CD4-positive, alpha-beta memory T cell (primary cell): ENCODE data around the gene MSI2. TPM values are rescaled to one million over a fixed set of nuclear protein-coding genes. Genes with fewer than 3 reads are reported as not detected.
A peak's percentile ranks its signal among the peaks of the same experiment; 100 is the strongest.

Experiments used
- CTCF ChIA-PET: fragments of 350-600 bp; sonication (Branson Sonifier 250); formaldehyde crosslinking; loops from one replicate; lab custom pipeline; 2021; ENCODE audit warnings: inconsistent platforms; ENCODE audit not compliant: partially characterized antibody; lab: Charles Lee
- POLR2A ChIA-PET: fragments of 350-600 bp; sonication (Branson Sonifier 250); formaldehyde crosslinking; loops from one replicate; lab custom pipeline; 2021; ENCODE audit not compliant: partially characterized antibody; lab: Charles Lee
- DNase-seq, 5 donors: peaks; one replicate each; pipeline versions ENCODE4 v3.0.0 to v3.0.0-alpha.2; 2020 to 2022; ENCODE audit warnings: mixed read lengths in 1 of 5
- H3K27ac ChIP-seq: one replicate; pipeline ENCODE4 v1.7.0; 2013; ENCODE audit warnings: low read depth, low read length
- H3K27me3 ChIP-seq: 2 replicates; pipeline ENCODE4 v1.7.0; 2013; ENCODE audit warnings: mild to moderate bottlenecking, low read length, moderate library complexity; ENCODE audit not compliant: insufficient read depth
- H3K36me3 ChIP-seq: 2 replicates; pipeline ENCODE4 v1.7.0; 2013; ENCODE audit warnings: mild to moderate bottlenecking, low read length, moderate library complexity; ENCODE audit not compliant: insufficient read depth
- H3K4me1 ChIP-seq: 2 replicates; pipeline ENCODE4 v1.7.0; 2013; ENCODE audit warnings: mild to moderate bottlenecking, low read length, moderate library complexity; ENCODE audit not compliant: insufficient read depth
- H3K4me3 ChIP-seq, 2 donors: one replicate each; pipeline ENCODE4 v1.7.0; 2013; ENCODE audit warnings: low read length in 2 of 2, mild to moderate bottlenecking in 1 of 2
- H3K9me3 ChIP-seq, 2 donors: one replicate each; pipeline ENCODE4 v1.7.0; 2013; ENCODE audit warnings: low read length in 2 of 2, control low read depth in 1 of 2; ENCODE audit not compliant: control insufficient read depth in 1 of 2
- H3K27ac Mint-ChIP-seq, 7 donors: one replicate each; pipeline ENCODE4 v1.8.0; 2020 to 2021; ENCODE audit warnings: mixed read lengths in 7 of 7, mild to moderate bottlenecking in 6 of 7, inconsistent platforms in 3 of 7, moderate library complexity in 3 of 7
- H3K27me3 Mint-ChIP-seq, 2 donors: one replicate each; pipeline ENCODE4 v1.8.0; 2020 to 2021; ENCODE audit warnings: mixed read lengths in 2 of 2
- H3K36me3 Mint-ChIP-seq, 2 donors: one replicate each; pipeline ENCODE4 v1.8.0; 2020 to 2021; ENCODE audit warnings: mixed read lengths in 2 of 2, inconsistent platforms in 1 of 2, mild to moderate bottlenecking in 1 of 2
- H3K4me1 Mint-ChIP-seq, 4 donors: one replicate each; pipeline ENCODE4 v1.8.0; 2020 to 2021; ENCODE audit warnings: mixed read lengths in 4 of 4, mild to moderate bottlenecking in 1 of 4
- H3K4me3 Mint-ChIP-seq, 8 donors: one replicate each; pipeline ENCODE4 v1.8.0; 2020 to 2021; ENCODE audit warnings: mixed read lengths in 8 of 8, mild to moderate bottlenecking in 7 of 8, moderate library complexity in 6 of 8, inconsistent platforms in 3 of 8
- H3K9me3 Mint-ChIP-seq, 8 donors: one replicate each; pipeline ENCODE4 v1.8.0; 2020 to 2021; ENCODE audit warnings: mixed read lengths in 8 of 8, mild to moderate bottlenecking in 5 of 8, inconsistent platforms in 3 of 8, moderate library complexity in 1 of 8
- intact Hi-C: fragments of 100-400 bp; cut with micrococcal nuclease; formaldehyde crosslinking; loops from one replicate; pipeline ENCODE4 v1.15.1; 2023
- polyA plus RNA-seq, 2 donors: library from polyadenylated mRNA; unstranded; fragments of 300-500 nt; fragmentation: Illumina TruSeq; gene quantifications; one replicate each; pipeline ENCODE4 v1.2.3, GENCODE V29; 2021
- total RNA-seq, 2 experiments: library from RNA; stranded (reverse); gene quantifications; one replicate each; pipeline ENCODE4 v1.2.3, GENCODE V29; 2021

Gene MSI2
- total and polyA plus RNA-seq, 4 experiments from 2014 or later = 2.1 to 110 (median 55.3) TPM

- Histone ChIP-seq H3K9me3 (no peaks in the 10 kb centered on the region), H3K36me3 (no peaks in the 10 kb centered on the region), H3K4me3 (no peak overlapping the region), H3K27me3 (no peaks in the 10 kb centered on the region), H3K4me1 (no peaks in the 10 kb centered on the region), H3K27ac (no peak overlapping the region)
- Mint-ChIP-seq H3K4me1 (peaks cover 15 to 51% (median 21%) of the 10 kb centered on the region in 4 donors), H3K27me3 (no peaks in the 10 kb centered on the region), H3K9me3 (no peaks in the 10 kb centered on the region), H3K36me3 (peaks cover 8 to 34% of the 10 kb centered on the region in 2 donors), H3K27ac (peak overlapping the region in 1 of 7 donors; percentile 12), H3K4me3 (no peak overlapping the region)
- intact Hi-C loops = no loop called here
- DNase-seq = no peak
- ChIA-PET CTCF (interaction anchor here (0.7 kb wide), 1 partner anchor 571 kb away, joined by 3 read pairs; no protein-coding TSS in a partner anchor), POLR2A (no interaction called here)
Observed at GRCh38 chr17:57418463-57419246, 162.3 kb downstream of the MSI2 start.

GRCh38 chr17:57419940-57420550 is 163.7 kb downstream of the MSI2 start:
- DNase-seq = no peak
- peaks cover 8 to 24% of the 10 kb centered on the region in 2 donors for H3K36me3 Mint-ChIP-seq
- H3K9me3 ChIP-seq = no peaks in the 10 kb centered on the region
- no peaks in the 10 kb centered on the region for H3K36me3 ChIP-seq
- H3K27ac Mint-ChIP-seq = no peak overlapping the region
- H3K27ac ChIP-seq = no peak overlapping the region
- POLR2A ChIA-PET = no interaction called here
- H3K4me1 ChIP-seq = peaks cover 9% of the 10 kb centered on the region
- no peaks in the 10 kb centered on the region for H3K9me3 Mint-ChIP-seq
- H3K27me3 Mint-ChIP-seq = no peaks in the 10 kb centered on the region
- CTCF ChIA-PET = interaction anchor here (2.2 kb wide), 1 partner anchor 177 kb away, joined by 5 read pairs; no protein-coding TSS in a partner anchor
- no peak overlapping the region for H3K4me3 ChIP-seq
- no peak overlapping the region for H3K4me3 Mint-ChIP-seq
- intact Hi-C loops = no loop called here
- peaks cover 18 to 60% (median 29%) of the 10 kb centered on the region in 4 donors for H3K4me1 Mint-ChIP-seq
- H3K27me3 ChIP-seq = no peaks in the 10 kb centered on the region

- intact Hi-C loops = no loop called here
- peaks cover 21 to 63% (median 34%) of the 10 kb centered on the region in 4 donors for H3K4me1 Mint-ChIP-seq
- ChIA-PET POLR2A (no interaction called here), CTCF (interaction anchor here (2.2 kb wide), 1 partner anchor 178 kb away, joined by 5 read pairs; no protein-coding TSS in a partner anchor)
- H3K27ac Mint-ChIP-seq = peak overlapping the region in 2 of 7 donors; percentile 27 to 36
- H3K27me3 Mint-ChIP-seq = no peaks in the 10 kb centered on the region
- Histone ChIP-seq H3K4me3 (no peak overlapping the region), H3K4me1 (peaks cover 13% of the 10 kb centered on the region), H3K27me3 (no peaks in the 10 kb centered on the region), H3K36me3 (no peaks in the 10 kb centered on the region), H3K9me3 (no peaks in the 10 kb centered on the region), H3K27ac (no peak overlapping the region)
- H3K36me3 Mint-ChIP-seq = peaks cover 8 to 14% of the 10 kb centered on the region in 2 donors
- H3K4me3 Mint-ChIP-seq = no peak overlapping the region
- DNase-seq = no peak
- no peaks in the 10 kb centered on the region for H3K9me3 Mint-ChIP-seq
Observed at GRCh38 chr17:57420734-57421717, 164.7 kb downstream of the MSI2 start.

DNA sequence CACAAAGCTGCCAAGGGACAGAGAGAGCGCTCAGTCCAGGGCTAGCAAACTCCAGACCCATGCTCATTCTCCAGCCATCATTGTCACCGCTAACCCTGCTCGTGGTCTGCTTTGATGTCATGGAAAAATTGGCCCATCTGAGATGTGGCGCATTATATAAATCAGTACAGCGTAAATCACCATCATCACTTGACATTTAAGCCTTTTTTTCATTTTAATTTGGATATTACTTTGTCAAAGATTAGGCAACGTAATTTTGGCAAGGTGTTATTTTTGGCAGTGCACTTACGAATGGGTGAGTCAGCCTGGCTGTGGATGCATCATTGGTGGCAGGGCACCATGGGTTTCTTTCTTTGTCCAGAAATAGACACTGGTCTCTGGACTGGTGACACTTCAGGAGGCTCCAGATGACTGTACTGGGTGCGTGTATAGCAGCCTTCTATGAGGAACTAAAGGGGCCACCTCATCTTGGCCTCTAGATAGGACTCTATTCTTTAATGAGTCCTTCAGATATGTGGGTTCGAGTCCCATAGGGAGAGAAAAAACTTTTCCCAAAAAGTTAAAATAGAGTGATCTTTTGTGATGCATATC is 166.3 kb downstream of the MSI2 start:
- Mint-ChIP-seq H3K36me3 (peaks cover 8% of the 10 kb centered on the region in 2 donors), H3K9me3 (no peaks in the 10 kb centered on the region), H3K27me3 (no peaks in the 10 kb centered on the region), H3K27ac (no peak overlapping the region), H3K4me1 (peaks cover 20 to 60% (median 33%) of the 10 kb centered on the region in 4 donors), H3K4me3 (no peak overlapping the region)
- intact Hi-C loops = no loop called here
- no peak for DNase-seq
- ChIA-PET CTCF (no interaction called here), POLR2A (no interaction called here)
- no peaks in the 10 kb centered on the region for H3K9me3 ChIP-seq
- H3K4me1 ChIP-seq = peaks cover 13% of the 10 kb centered on the region
- H3K27ac ChIP-seq = no peak overlapping the region
- no peak overlapping the region for H3K4me3 ChIP-seq
- no peaks in the 10 kb centered on the region for H3K27me3 ChIP-seq
- no peaks in the 10 kb centered on the region for H3K36me3 ChIP-seq

DNA sequence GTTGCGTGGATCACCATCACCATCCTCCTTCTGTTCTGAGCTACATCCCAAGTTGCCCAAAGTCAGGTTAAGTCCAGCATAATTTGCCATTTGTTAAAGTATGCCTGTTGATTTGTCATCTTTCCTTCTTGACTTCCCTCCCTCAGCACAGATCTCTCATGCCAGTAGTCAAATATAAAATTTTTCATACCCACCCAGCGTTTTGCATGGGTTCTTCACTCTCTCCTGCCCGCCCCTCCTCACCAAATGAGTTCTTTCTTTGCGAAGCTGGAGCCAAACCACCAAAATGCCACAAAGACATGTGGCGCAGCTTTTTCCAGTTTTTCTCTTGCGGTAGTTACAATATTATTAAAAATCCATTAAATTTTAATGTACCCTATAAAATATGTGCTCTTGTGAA is 167.2 kb downstream of the MSI2 start:
- H3K4me3 ChIP-seq = no peak overlapping the region
- Mint-ChIP-seq H3K27me3 (no peaks in the 10 kb centered on the region), H3K9me3 (no peaks in the 10 kb centered on the region), H3K4me3 (peak overlapping the region in 1 of 8 donors; percentile 0), H3K27ac (no peak overlapping the region), H3K36me3 (peaks cover 8% of the 10 kb centered on the region in 2 donors), H3K4me1 (peaks cover 16 to 61% (median 33%) of the 10 kb centered on the region in 4 donors)
- H3K9me3 ChIP-seq = no peaks in the 10 kb centered on the region
- ChIA-PET POLR2A (no interaction called here), CTCF (no interaction called here)
- H3K27ac ChIP-seq = no peak overlapping the region
- H3K36me3 ChIP-seq = no peaks in the 10 kb centered on the region
- DNase-seq = no peak
- peaks cover 13% of the 10 kb centered on the region for H3K4me1 ChIP-seq
- intact Hi-C loops = no loop called here
- no peaks in the 10 kb centered on the region for H3K27me3 ChIP-seq

GRCh38 chr17:57424273-57424672 is 167.9 kb downstream of the MSI2 start:
- POLR2A ChIA-PET = no interaction called here
- CTCF ChIA-PET = no interaction called here
- H3K4me1 ChIP-seq = peaks cover 13% of the 10 kb centered on the region

More at GRCh38 chr17:57424273-57424672, 167.9 kb downstream of the MSI2 start:
- intact Hi-C loops = no loop called here
- peaks cover 16 to 65% (median 32%) of the 10 kb centered on the region in 4 donors for H3K4me1 Mint-ChIP-seq
- Histone ChIP-seq H3K9me3 (no peaks in the 10 kb centered on the region), H3K36me3 (no peaks in the 10 kb centered on the region), H3K27ac (no peak overlapping the region), H3K27me3 (no peaks in the 10 kb centered on the region), H3K4me3 (no peak overlapping the region)
- H3K4me3 Mint-ChIP-seq = peak overlapping the region in 2 of 8 donors; percentile 49 to 50
- H3K27me3 Mint-ChIP-seq = no peaks in the 10 kb centered on the region
- peaks cover 8% of the 10 kb centered on the region in 2 donors for H3K36me3 Mint-ChIP-seq
- no peaks in the 10 kb centered on the region for H3K9me3 Mint-ChIP-seq
- peak overlapping the region in 1 of 7 donors; percentile 8 for H3K27ac Mint-ChIP-seq
- DNase-seq = no peak
